ENCODE data around the gene KRTAP27-1.

KRTAP27-1 gene, protein sequence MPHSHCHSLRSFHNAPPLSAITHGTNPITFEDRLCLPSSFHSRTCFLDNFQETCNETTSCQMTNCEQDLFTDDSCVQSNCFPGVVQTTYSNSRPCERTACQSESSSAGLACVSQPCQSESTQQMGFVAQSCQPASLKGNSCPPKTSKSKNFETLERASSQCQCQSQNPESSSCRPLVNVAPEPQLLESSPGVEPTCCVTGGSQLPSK

DNA sequence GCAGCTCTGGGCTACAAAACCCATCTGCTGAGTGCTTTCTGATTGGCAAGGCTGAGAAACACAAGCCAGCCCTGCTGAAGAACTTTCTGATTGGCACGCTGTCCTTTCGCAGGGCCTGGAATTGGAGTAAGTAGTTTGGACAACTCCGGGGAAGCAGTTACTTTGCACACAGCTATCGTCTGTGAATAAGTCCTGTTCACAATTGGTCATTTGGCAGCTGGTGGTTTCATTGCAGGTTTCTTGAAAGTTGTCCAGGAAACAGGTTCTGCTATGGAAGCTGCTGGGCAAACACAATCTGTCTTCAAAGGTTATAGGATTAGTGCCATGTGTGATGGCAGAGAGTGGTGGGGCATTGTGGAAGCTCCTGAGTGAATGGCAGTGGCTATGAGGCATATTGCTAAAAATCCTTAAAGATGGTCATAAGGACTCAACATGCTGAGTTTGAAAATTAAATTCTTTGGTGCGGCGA lies at the start of gene KRTAP27-1:
KRTAP27-1 (minus strand) TSS at position 419 of the 469 bp plus-strand sequence; CDS start at position 393, 26 bp downstream.
- no peak for DNase-seq (ENCODE audit: low read depth)

DNA sequence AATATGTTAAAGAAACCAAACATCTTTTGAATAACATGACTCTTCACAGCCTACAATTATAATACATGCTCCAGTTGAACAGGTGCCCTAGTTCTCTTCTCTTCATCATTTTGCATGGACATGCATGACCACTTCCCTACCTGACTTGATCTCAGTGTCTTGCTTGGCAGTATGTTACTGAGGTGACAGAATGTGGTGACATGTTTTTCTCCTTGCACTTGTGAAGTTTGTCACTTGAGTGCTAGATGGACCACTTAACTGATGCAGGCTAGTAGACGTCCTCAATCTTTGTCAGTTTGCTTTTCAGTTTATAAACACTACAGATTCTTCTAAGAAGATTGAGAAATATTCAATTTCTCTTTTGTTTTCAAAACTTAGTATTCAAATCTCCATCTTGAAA lies 44.7 kb upstream of the KRTAP27-1 start:
- no peak for DNase-seq (ENCODE audit: low read depth)

DNA sequence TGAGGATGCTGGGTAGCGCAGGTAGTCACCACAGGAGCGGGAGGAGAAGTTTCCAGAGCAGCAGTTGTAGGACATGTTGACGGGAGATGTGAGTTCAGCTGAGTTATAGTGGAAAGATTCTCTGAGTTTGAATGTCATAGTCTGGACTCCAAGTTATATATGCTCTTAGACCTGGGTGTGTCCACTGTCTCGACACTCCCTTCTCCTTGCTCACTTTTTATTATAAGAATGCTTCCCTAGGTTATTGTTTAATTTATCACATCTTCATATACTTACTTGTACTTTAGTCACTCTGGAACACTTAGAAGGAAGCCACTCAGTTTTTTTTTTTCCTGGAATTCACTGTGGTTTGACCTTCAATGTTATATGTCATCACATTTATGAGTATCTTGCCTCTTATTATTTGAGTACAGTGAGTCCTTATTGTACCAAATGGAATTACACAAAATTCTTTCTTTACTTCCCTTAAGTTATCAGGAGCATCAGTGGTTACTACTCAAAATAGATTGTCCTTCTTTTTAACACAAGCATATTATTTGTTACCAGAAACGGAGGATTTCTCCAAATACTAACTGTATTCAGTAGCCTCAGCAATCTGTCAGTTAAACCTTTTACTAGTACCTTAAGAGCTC lies 34.8 kb upstream of the KRTAP27-1 start, which contains the start of gene KRTAP13-2:
KRTAP13-2 (minus strand) TSS at position 133 of the 632 bp plus-strand sequence; CDS start at position 75, 58 bp downstream.
- DNase-seq (ENCODE audit: low read depth): no peak

DNA sequence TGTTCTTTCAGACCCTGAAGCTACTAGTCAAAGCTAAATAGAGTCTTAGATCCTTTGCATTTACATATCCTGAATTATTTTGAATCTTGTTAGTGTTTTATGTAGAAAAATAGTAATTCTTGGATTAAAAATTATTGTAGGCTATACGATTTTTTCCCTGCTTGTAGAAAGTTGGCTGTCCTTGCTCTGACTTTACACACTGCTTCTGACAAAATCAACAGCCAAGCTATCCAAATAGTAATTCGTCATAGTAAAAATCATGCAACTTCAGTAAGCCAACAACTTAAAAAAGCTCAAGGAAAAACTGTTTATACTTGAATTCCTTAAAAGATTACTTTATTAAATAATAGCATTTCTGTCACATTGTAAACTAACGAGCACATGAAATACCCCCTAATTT lies 18.4 kb upstream of the KRTAP27-1 start:
- DNase-seq (ENCODE audit: low read depth): no peak

DNA sequence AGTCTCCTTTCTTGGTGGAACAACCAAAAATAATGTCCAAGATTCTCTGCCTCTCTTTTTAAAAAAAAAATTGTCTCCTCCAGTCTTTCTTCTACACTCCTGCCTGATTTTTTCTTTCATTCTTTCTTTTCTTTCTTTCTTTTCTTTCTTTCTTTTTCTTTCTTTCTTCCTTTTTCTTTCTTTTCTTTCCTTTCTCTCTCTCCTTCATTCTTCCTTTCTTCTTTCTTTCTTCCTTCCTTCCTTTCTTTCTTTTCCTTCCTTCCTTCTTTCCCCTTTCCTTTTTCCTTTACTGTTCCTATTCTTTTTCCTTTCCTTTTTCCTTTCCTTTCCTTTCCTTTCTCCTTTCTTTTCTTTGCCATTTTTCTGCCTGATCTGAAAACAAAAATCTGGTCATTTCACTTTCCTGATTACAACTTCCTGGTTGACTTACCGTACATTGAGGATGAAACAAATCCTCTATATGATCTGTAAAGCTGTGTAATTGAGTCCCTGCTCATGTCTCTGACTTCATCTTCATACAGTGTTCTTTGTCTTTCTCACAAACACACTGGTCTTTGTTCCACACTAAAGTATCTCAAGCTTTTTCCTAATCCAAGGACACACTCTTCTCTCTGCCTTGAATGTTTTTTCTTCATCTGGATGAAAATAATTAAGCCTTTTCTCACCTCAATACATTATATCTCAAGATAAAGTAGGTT lies 17.0 kb upstream of the KRTAP27-1 start:
- DNase-seq (ENCODE audit: low read depth): no peak

DNA sequence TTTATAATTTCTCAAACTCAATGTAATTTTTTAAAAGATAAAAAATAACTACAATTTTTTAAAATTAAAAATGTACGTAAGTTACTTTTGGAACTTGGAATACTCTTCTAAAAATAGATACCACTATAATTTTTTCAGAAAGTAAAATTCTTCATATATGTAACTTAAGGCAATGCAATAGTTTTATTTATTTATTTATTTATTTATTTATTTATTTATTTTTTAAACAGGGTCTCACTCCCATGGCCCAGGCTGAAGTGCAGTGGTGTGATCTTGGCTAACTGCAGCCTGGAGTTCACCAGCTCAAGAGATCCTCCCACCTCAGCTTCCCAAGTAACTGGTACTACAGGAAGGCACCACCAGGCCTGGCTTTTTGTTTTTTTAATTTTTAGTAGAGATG lies 14.0 kb upstream of the KRTAP27-1 start:
- DNase-seq (ENCODE audit: low read depth): no peak

DNA sequence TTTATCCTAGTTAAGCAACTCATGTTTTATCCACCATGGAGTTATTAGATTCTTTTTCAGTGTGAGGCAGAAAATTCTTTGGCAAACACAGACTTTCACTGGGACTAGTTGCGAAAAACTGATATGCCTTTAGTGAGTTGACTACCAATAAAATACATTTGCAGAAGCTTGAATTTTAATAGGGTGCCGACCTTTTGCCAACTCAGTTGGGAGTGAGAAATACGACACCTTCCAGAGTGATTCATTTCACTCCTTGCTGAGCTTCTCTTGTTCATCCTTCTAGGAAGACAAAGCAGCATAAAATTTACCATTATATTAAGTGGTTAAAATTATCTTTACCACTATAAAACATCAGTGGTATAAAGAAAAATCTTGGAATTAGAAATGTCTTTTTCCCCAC lies 12.1 kb upstream of the KRTAP27-1 start:
- no peak for DNase-seq (ENCODE audit: low read depth)

DNA sequence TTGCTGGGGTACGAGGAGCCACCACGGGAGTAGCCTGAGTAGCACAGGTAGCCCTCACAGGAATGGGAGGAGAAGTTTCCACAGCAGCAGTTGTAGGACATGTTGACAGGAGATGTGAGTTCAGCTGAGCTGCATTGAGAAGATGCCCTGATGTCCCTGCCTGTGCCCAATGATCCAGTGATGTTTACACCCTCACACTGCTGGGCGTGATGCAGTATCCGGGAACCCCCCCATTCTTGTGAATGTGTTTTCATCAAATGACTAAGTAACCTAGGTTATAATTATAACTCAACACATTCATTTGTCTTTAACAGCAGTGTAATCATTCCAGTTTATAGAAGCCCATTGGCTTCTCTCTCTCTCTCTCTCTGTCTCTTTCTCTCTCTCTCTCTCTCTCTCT lies 11.0 kb upstream of the KRTAP27-1 start, which contains the start of gene KRTAP23-1:
KRTAP23-1 (minus strand) TSS at position 101 of the 400 bp plus-strand sequence; CDS start at position 101, 0 bp downstream.
- DNase-seq (ENCODE audit: low read depth): no peak

DNA sequence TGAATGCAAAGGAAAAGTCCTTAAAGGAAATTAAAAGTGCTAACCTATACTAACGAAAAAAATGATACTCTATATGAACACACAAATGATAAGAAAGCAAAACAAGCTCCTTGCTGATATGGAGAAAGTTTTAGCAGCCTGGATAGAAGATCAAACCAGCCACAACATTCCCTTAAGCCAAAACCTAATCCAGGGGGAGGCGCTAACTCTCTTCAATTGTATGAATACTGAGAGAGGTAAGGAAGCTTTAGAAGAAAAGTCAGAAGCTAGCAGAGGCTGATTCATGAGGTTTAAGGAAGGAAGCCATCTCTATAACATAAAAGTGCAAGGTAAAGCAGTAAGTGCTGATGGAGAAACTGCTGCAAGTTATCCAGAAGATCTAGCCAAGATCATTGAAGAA lies 7.5 kb upstream of the KRTAP27-1 start:
- DNase-seq (ENCODE audit: low read depth): no peak

DNA sequence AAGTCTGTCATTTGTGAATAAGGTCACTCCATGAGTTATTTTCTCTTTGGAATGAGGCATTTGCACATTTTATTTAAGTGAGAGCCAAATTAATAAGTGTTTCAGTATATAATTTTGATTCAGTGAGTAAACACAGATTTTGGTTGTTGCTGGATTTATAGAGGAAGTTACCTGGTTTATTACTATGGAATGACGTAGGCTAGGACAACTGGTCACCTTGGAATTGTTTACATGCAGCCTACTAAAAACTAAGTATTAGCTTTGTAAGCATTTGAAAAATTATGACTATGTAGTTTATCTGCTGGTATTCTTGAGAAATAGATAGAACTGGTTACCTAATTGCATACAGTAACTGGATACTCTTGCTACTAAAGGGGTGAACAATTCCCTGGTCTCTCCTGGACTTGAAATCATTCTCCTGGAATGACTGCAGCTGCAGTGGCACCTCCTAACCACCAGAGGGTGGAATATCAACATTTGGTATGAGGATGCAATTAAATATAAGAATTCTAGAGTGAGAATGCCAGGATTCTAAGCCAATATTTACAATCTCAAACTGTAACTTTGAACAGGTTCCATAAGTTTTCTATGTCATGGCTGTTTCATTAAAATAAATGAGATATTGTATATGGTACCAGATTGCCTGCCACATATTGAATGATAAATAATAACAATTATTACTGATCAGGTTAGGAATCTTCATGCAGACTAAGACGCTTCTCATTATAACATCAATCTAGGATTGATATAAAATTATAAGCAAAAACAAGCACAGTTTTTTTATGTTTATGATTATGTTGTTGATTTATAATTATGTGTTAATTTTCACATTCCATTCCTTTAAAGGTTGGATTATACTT lies 3.5 kb upstream of the KRTAP27-1 start:
- no peak for DNase-seq (ENCODE audit: low read depth)

DNA sequence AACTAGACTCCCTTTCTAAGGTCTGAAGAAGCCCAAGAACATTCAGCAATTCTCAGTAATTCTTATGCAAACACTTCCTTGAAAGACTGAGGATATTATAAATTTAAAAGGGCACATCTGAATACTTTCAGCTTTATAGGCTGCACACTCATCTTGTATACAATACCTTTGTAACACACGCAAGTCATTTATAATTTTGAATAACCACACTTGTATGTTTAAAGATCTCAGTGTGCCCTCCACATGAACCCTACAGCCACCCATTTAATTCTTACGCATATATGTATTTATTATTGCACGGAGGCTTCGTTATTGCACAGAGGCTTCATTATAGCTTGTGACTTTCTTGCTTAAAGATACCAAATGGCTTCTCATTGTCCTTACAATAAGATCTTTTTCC lies 1.2 kb upstream of the KRTAP27-1 start:
- no peak for DNase-seq (ENCODE audit: low read depth)

DNA sequence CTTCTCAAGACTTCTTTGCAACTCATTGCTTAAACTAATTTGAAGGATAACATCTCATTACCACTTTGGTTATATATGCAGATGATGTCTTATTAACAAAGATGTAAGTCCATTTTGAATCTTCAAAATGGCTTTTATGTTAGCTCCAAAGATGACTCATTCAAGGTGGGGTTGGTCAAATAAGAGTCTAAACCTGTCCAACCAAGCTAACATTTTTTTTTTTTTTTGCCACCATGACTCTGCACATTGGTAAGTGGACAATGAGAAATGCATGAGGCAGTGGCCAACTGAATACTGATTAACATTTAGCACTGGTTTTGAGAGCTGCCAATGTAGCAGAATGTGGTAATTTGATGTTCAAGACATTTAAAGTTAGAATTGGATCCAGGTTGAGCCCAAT lies 278 bp upstream of the KRTAP27-1 start:
- DNase-seq (ENCODE audit: low read depth): no peak

DNA sequence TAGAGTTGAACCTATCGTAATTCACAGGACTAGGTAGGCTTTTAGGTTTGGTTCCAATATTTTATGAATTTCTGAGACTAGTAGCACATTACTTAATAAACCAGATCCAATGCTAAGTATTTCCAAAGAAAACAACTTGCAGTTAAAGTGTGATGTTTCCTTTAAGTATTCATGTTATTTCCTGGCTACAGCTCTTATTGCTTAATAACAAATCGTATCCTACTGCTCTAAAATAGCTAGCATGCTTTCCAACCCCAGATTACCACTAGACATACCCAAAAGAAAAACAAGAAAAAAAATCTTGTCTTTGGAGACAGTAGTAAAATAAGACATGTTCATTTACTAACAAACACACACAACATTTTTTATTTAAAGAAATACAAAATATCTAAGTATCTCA lies 898 bp downstream of the KRTAP27-1 start:
- no peak for DNase-seq (ENCODE audit: low read depth)

DNA sequence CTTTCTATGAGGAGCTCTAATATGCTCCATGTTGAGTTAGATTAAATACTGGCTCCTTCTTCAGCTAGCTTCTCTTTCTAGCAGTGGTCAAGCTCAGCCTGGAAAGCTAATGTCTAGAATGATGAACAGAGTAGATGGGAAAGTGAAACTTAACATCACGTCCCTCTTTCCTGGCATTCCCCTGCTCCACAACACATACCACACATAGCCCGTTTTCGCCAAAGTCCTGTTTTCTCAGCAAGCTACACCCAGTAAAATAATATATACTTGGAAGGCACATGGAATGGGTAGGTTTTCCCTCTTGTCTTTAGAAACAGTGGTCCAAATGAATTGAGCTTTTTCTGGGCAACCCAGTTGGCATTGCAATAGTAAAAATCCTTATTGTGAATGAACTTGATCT lies 3.8 kb downstream of the KRTAP27-1 start:
- DNase-seq (ENCODE audit: low read depth): no peak

DNA sequence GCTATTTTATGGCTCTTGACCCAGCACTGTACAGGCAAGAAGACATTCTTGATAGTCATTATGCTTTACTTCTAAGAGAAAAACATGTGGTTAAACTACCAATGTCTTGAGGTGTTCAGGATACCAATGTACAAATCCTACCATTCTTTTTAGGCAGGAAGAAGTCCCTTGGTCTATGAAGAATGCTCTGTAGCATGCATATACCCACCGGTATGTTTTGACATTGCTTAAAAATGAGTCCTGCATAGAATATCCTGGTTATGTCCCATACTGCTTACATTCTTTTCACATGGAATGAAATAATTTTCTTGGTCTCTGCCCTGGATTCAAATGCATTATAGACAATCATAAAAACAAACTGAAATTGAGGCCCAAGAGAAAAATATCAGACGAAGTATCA lies 4.8 kb downstream of the KRTAP27-1 start:
- DNase-seq (ENCODE audit: low read depth): no peak

DNA sequence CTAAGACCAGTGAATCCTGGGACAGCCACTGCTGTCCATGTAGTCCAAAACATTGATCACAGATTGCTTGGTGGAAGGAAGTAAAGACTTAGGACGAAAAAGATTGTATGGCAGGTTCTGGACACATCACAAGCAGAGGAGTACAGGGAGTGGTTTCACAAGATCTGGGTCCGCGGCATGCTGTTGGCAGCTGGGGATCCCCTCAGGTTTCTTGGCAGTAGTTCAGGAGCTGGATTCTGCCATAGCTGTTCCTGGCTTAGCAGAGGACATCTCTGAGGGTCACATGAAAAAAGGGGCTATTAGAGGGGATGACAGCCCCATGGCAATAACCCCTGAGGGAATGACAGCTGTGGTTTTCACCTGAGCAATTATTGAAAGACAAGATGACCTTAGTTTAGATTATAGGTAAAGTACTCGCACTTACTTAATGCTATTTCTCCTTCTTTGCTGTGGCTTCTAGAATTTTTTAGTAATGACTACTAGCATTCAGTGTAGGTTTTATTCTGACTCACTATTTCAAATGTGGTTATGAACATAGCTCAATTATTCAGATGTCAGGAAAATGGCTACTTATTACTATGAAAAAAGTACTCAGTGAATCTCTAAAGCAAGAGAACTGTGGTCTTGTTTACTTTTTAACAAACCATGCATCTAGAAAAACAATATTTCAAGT lies 8.2 kb downstream of the KRTAP27-1 start:
- DNase-seq (ENCODE audit: low read depth): no peak

DNA sequence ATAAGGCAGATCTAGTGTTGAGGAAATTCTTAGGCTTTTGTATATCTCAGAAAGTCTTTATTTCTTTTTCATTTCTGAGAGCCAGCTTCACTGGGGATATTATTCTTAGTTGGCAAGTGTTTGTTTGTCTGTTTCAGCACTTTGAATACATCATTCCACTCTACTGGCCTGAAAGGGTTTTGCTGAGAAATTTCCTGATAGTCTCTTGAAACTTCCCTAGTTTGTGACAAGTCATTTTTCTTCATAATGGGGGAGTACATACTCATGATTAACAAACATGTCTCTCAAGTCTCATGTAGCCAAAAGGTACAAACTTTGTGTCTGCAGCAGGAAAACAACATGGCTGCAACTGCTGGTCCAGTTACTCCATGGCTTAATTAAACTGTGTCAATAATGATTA lies 11.1 kb downstream of the KRTAP27-1 start:
- DNase-seq (ENCODE audit: low read depth): no peak

DNA sequence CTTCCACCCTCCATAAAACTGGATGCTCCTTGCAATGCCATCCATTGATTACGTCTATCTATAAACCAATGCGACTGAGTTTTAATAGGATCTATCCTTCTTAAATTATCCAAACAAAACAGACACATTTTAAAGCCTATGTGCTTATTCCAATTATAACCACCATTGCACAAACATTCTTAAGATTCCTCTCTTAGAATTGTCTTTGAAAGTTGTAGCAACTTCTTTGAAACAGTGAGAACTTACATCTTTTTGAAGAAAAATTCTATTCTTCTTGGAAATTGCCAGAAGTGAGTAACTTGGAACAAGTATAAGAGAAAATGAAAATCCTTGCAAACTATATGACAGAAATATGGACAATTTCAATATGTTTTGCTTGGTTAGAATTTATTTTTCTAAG lies 17.3 kb downstream of the KRTAP27-1 start, which contains the start of gene KRTAP26-1:
KRTAP26-1 (minus strand) TSS at position 101 of the 400 bp plus-strand sequence. CDS start 280 bp downstream, outside the sequence.
- DNase-seq (ENCODE audit: low read depth): no peak

DNA sequence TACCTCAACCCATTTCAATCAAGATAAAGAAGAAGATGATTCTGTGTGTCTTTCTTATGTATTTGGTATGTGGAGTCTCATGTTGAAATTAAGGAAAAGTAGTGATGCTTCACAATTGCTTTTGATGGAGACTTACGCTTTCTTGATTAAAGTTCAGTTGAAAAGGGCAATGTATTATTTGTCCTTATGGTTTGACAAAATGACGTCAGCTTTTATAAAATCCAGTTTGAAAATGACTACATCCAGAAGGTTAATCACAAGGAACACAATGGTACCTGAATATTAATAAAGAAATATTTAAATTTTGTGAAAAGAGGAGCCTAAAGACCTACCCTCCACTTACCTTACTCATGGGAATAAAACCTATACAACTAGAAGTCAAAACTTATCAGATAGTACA lies 21.8 kb downstream of the KRTAP27-1 start:
- no peak for DNase-seq (ENCODE audit: low read depth)

DNA sequence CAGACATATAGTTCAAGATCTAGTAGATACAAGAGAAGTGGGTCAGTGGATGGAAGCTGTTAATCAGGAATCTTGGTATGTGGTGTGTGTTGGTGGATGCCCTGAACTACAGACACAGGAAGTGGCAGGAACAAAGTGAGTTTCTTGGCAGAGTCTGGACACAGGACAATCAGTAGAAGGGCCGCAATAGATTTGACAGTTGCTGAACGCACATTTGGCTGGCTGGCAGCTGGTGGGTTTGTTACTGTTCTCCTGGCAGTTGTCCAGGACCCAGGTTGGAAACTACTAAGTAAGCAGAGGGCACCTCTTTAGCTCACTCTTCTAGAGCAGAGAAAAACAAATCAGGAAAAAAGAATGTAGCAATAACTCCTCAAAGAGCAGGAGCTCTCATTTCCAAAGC lies 30.6 kb downstream of the KRTAP27-1 start:
- no peak for DNase-seq (ENCODE audit: low read depth)

DNA sequence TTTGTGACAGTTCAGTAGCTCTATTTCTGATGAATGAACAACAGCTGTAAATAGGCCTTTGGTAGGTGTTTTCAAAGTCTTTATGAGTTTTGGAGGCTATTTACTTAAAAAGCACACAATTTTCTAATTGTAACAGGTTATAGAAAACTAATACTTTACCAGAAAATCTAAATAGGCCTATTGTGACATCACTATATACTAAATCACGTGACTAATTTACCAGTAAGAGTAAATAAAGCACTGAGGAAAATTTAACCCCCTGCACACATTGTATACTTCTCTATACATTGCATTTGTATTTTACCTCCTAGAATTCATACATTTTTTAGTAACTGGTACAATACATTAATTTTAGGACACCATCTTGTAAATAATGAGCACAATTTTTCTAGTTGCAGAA lies 32.4 kb downstream of the KRTAP27-1 start:
- DNase-seq (ENCODE audit: low read depth): no peak
